Bronchial epithelial cell (primary cell): ENCODE data around the gene TMEFF1. TPM values are rescaled to one million over a fixed set of nuclear protein-coding genes. Genes with fewer than 3 reads are reported as not detected.

Experiments
- DNase-seq: peaks from one replicate; pipeline ENCODE4 v3.0.0-alpha.2; 2010; ENCODE audit warnings: low read depth
- FAIRE-seq: peaks from 2 replicates; lab custom pipeline; 2011; peaks lifted over from hg19 to GRCh38; lab: Jason Lieb, UNC
- H3K27me3 ChIP-seq: 2 replicates; pipeline ENCODE4 v1.5.1; 2011; ENCODE audit warnings: low read length; ENCODE audit not compliant: control insufficient read depth, insufficient read depth
- H3K36me3 ChIP-seq: 2 replicates; pipeline ENCODE4 v1.5.1; 2011; ENCODE audit warnings: low read length; ENCODE audit not compliant: control insufficient read depth, insufficient read depth
- H3K4me3 ChIP-seq: 2 replicates; pipeline ENCODE4 v1.5.1; 2011; ENCODE audit warnings: mild to moderate bottlenecking, low read depth, low read length, control low read depth
- CTCF ChIP-seq: IDR thresholded peaks from 2 replicates; pipeline ENCODE4 v1.5.1; 2011; ENCODE audit warnings: mild to moderate bottlenecking, moderate library complexity, low read length, control low read depth, inconsistent platforms; ENCODE audit not compliant: insufficient read depth, severe bottlenecking
- total RNA-seq: library from RNA; depleted of rRNA; stranded (reverse); fragments of >200 nt; gene quantifications from 2 replicates; pipeline ENCODE4 v1.2.1, GENCODE V29; 2014

Gene TMEFF1
- total RNA-seq, 1 donor from 2014 or later = 0.26 TPM

- Histone ChIP-seq H3K36me3 (no peaks in the 10 kb centered on the region), H3K27me3 (no peaks in the 10 kb centered on the region), H3K4me3 (no peak overlapping the region)
- FAIRE-seq = no peak
- no peak for TF ChIP-seq CTCF
- peak; percentile 100 for DNase-seq
Observed at GRCh38 chr9:100428871-100429654, 43.9 kb upstream of the TMEFF1 start.

- H3K27me3 ChIP-seq = no peaks in the 10 kb centered on the region
- H3K36me3 ChIP-seq = no peaks in the 10 kb centered on the region
- no peak for DNase-seq
- FAIRE-seq = no peak
- H3K4me3 ChIP-seq = no peak overlapping the region
- no peak for TF ChIP-seq CTCF
Observed at GRCh38 chr9:100430286-100430940, 42.5 kb upstream of the TMEFF1 start.

- no peak for FAIRE-seq
- no peak for TF ChIP-seq CTCF
- H3K4me3 ChIP-seq = no peak overlapping the region
- DNase-seq = no peak
- no peaks in the 10 kb centered on the region for H3K27me3 ChIP-seq
- peaks cover 1% of the 10 kb centered on the region for H3K36me3 ChIP-seq
Observed at GRCh38 chr9:100431886-100432285, 41.1 kb upstream of the TMEFF1 start.

GRCh38 chr9:100432736-100433135 is 40.2 kb upstream of the TMEFF1 start:
- DNase-seq = no peak
- no peak for TF ChIP-seq CTCF
- Histone ChIP-seq H3K4me3 (no peak overlapping the region), H3K27me3 (no peaks in the 10 kb centered on the region), H3K36me3 (peaks cover 1% of the 10 kb centered on the region)
- FAIRE-seq = no peak

- Histone ChIP-seq H3K36me3 (peaks cover 1% of the 10 kb centered on the region), H3K27me3 (no peaks in the 10 kb centered on the region), H3K4me3 (no peak overlapping the region)
- TF ChIP-seq CTCF = no peak
- DNase-seq (no peak), FAIRE-seq (no peak)
Observed at GRCh38 chr9:100436571-100436970, 36.4 kb upstream of the TMEFF1 start.
